Esophagus muscularis mucosa (tissue), 3 donors: Measurements from ENCODE around the gene ABCC1.

Source experiments
- POLR2A ChIP-seq: fragments of 450-650 bp; IDR thresholded peaks from one replicate; pipeline ENCODE4 v1.6.1; 2017; ENCODE audit warnings: antibody characterized with exemption, moderate library complexity, mild to moderate bottlenecking, low read depth
- POLR2AphosphoS5 ChIP-seq, 2 donors: sonication (generic); formaldehyde crosslinking; IDR thresholded peaks; one replicate each; pipeline ENCODE4 v1.6.1; 2017; ENCODE audit warnings: antibody characterized with exemption in 2 of 2
- TF ChIP-seq, protein P1 (sequence below), 3 experiments: fragments of 200-600 bp in 2 of 3; fragments of 450-650 bp in 1 of 3; sonication (generic) in 2 of 3; IDR thresholded peaks; one replicate each; pipeline ENCODE4 v1.5.1; 2017 to 2019; ENCODE audit warnings: antibody characterized with exemption in 3 of 3, mild to moderate bottlenecking in 2 of 3, moderate library complexity in 1 of 3

DNA sequence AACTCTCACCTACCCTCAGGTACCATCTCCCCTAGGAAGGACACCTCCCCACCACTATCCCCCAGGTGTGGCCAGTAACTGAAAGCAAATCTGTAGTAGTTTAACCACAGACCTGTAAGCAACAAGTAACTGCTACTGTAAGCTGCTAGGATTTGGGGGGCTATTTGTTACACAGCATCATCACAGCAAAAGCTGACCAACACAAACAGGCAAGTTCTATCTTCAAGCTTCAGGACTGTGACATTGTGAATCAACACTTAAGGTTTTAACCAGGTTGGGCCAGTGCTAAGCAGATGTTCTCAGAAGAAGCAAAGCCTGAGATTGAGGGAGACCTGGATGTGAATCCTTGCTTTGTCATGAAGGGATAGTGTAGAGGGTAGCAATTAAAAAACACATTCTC, 226.9 kb downstream of the ABCC1 start:
- TF ChIP-seq POLR2A (no peak), POLR2AphosphoS5 (IDR thresholded peaks at IDR 0.05) (no peak)
- TF ChIP-seq, protein P1, sequence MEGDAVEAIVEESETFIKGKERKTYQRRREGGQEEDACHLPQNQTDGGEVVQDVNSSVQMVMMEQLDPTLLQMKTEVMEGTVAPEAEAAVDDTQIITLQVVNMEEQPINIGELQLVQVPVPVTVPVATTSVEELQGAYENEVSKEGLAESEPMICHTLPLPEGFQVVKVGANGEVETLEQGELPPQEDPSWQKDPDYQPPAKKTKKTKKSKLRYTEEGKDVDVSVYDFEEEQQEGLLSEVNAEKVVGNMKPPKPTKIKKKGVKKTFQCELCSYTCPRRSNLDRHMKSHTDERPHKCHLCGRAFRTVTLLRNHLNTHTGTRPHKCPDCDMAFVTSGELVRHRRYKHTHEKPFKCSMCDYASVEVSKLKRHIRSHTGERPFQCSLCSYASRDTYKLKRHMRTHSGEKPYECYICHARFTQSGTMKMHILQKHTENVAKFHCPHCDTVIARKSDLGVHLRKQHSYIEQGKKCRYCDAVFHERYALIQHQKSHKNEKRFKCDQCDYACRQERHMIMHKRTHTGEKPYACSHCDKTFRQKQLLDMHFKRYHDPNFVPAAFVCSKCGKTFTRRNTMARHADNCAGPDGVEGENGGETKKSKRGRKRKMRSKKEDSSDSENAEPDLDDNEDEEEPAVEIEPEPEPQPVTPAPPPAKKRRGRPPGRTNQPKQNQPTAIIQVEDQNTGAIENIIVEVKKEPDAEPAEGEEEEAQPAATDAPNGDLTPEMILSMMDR (IDR thresholded peaks at IDR 0.05) = no peak
